Urothelium cell line (cell line): ENCODE data around the gene NAV2.
"Not testable (repeated sequence)": the region's sequence is repeated elsewhere in the genome, so short reads cannot be mapped to it uniquely, and the experiment has no call there.

Experiments used
- DNase-seq: peaks from one replicate; pipeline ENCODE4 v3.0.0; 2011; ENCODE audit warnings: low spot score, mixed read lengths
- FAIRE-seq: peaks from 2 replicates; lab custom pipeline; 2011; peaks lifted over from hg19 to GRCh38; lab: Jason Lieb, UNC

The NAV2 gene

GRCh38 chr11:19982774-19983495 is 270.3 kb downstream of the NAV2 start:
- FAIRE-seq (no peak), DNase-seq (no peak)

DNA sequence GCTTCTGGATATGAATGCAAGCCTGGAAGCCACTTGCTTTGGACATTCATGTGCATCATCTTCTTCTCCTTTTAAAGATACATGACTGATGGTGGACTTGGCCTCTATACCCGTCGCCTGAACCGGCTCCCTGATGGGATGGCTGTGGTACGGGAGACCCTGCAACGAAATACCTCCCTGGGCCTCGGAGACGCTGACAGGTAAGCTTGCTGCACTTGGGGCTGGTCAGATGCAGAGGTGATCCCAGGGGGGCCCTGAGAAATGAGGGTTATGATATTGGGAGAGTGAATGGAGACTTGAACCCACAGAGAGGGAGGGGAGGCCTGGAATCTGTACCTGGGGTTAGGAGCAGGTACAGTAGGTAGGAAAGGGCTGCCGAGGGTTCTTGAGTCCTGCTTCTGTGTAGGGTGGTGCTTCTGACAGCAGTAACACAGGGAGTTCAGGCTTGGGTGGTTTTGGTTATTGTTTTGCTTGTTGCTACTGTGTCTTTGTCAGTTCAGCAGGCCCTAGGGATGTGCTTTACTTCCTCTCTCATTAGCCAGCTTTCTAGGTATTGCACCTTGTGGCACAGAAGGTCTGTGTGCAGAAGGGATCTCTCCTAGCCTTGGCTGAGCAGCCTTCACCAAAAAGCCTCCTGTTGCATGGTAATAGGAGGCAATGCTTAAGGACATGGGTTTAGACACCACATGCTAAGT is 271.6 kb downstream of the NAV2 start:
- DNase-seq (no peak), FAIRE-seq (no peak)

- no peak for FAIRE-seq
Observed at GRCh38 chr11:19985111-19985510, 272.5 kb downstream of the NAV2 start.

GRCh38 chr11:19987331-19987801 is 274.7 kb downstream of the NAV2 start:
- DNase-seq, result no peak
- FAIRE-seq, result no peak

More at GRCh38 chr11:19985111-19985510, 272.5 kb downstream of the NAV2 start:
- DNase-seq, result no peak

DNA sequence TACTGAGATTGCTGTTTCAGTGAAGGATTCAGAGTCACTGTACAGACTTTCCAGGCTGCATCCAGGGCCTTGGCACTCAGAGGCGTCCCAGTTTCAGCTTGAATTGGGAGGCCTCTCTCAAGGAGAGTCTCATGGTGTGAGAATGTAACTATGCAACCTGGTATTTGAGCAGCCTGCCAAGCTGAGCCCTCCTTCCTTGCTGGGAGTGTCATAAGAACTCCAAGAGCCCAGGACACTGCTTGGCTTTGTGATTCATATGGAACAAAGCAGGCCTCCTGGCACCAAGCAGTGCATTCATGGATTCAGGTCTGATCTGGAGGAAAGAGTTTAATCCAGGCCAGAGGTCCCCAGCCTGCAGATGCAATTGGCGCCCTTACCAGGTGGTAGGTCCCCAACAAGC is 276.0 kb downstream of the NAV2 start:
- DNase-seq, result no peak
- no peak for FAIRE-seq

DNA sequence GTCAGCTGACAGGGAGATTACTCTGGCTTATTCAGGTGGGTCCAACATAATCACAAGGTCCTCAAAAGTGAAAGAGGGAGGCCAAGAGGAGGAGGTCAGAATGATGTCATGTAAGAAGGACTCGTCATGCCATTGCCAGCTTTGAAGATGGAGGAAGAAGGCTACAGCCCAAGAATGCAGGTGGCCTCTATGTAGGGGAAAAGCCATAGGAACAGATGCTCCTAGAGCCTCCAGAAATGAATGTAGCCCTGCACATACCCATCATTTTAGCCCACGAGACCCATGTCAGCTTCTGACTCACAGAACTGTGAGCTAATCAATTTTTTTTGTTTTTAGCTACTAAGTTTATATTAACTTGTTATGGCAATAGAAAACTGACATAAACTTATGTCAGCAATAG is 276.6 kb downstream of the NAV2 start:
- FAIRE-seq, result no peak
- no peak for DNase-seq

DNA sequence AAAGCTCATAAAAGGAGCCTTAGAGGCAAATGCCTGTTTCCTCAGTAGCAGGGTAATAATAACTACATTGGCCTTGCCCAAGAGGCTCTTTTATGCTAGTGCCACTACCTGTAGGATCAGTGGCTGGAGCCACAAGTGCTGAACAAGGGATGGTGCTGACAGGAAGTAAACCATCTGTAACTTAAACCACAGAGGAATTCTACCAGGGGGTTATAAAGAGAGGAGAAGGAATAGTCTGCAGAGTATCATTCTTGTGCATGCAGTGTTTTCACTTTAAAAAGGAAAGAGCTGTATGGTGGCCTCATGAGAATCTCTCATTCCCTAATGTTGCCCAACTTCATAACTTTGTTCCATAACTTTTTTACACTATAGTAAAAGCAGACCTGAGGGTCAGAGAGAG is 279.5 kb downstream of the NAV2 start:
- no peak for FAIRE-seq

GRCh38 chr11:19992998-19993397 is 280.4 kb downstream of the NAV2 start:
- no peak for DNase-seq
- FAIRE-seq, result no peak

More for the DNA sequence above, 279.5 kb downstream of the NAV2 start:
- DNase-seq, result no peak

DNA sequence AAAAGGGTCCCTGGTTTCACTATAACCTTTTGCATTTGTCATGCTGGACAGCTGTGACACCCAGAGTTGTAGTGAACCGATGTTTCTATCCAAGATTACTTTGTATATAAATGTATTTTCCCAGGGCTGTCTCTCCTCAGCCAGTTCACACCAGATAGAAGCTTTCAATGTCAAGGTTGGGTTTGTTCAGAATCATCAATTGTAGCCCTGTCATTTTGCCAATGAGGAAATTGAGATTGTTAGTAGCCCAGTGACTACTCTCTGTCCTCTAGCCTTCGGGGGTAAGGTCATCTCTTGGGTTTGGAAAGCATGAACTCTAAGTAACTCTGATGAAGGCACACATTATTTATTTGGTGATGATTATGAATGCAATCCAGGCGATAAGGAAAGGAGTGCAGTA is 282.0 kb downstream of the NAV2 start:
- FAIRE-seq (no peak), DNase-seq (no peak)

- FAIRE-seq (no peak), DNase-seq (no peak)
Observed at GRCh38 chr11:19995145-19995544, 282.5 kb downstream of the NAV2 start.

GRCh38 chr11:19996571-19996970 is 283.9 kb downstream of the NAV2 start:
- DNase-seq (no peak), FAIRE-seq (no peak)

GRCh38 chr11:20000022-20000350 is 287.3 kb downstream of the NAV2 start:
- FAIRE-seq (no peak), DNase-seq (no peak)

DNA sequence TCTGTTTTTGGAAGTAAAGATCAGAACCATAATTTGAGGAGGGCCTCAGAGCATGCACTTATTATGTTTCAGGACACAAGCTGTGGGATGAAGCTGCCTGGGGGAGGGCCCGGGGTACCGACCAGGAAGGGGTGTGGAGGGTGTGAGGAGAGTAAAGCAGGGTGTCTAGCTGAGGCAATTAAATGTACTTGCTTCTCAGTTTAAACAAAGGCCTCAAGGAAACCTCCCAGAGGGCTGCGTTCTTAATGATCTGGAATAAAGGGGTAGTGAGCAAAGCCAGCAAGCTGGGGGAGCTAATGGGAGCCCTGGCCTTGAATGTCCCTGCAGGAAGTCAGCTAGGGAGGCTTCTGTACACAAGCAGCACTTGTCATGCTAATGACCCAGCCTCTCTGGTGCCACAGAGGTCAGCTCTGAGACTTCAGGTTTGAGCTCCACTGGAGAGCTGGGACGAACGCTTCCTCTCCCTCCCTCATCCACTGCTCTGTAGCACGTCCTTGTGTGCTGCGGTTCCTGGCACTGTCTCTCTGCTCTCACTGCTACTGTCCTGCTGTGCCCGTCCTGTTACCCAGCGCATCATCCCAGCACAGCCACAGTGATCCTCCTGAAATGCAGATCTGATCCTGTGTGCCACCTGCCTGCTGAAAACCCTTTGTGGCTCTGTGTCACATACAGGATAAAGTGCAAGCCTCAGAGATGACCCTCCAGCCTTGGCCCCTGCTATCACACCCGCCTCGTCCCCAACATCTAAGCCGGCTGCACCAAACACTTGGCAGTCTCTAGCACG is 287.9 kb downstream of the NAV2 start:
- DNase-seq (no peak), FAIRE-seq (no peak)

- FAIRE-seq, result no peak
- no peak for DNase-seq
Observed at GRCh38 chr11:20002312-20003216, 289.9 kb downstream of the NAV2 start.

DNA sequence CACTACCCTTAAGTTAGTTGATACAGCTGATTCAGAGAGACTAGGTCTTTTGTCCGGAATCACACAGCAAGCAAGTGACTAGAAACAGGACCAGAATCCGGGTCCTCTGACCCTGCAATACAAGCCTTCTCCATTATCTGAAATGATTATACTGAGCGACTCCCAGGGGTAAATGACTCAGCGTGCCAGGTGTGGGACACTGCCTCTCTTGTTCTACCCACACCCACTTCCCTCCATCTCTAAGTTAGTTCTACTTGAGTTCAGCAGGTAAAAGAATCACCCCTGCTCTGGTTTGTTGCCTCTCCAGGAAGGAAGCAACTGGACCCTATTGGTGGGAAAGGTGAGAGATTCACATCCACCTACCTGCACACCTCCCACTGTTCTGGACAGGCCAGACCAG is 290.7 kb downstream of the NAV2 start:
- FAIRE-seq, result no peak
- DNase-seq, result no peak

- FAIRE-seq (no peak), DNase-seq (no peak)
Observed at GRCh38 chr11:20004866-20005265, 292.2 kb downstream of the NAV2 start.

GRCh38 chr11:20005747-20006146 is 293.1 kb downstream of the NAV2 start:
- FAIRE-seq (no peak), DNase-seq (no peak)

GRCh38 chr11:20006618-20007017 is 294.0 kb downstream of the NAV2 start:
- FAIRE-seq, DNase-seq: not testable (repeated sequence)

GRCh38 chr11:20007386-20007785 is 294.7 kb downstream of the NAV2 start:
- no peak for DNase-seq
- no peak for FAIRE-seq

GRCh38 chr11:20008190-20008870 is 295.7 kb downstream of the NAV2 start:
- DNase-seq (no peak), FAIRE-seq (no peak)
